Left renal pelvis (tissue), 4 donors: Measurements from ENCODE around the gene DIP2A. TPM values are rescaled to one million over a fixed set of nuclear protein-coding genes. Genes with fewer than 3 reads are reported as not detected.
"Not testable (repeated sequence)": the region's sequence is repeated elsewhere in the genome, so short reads cannot be mapped to it uniquely, and the experiment has no call there.

Experiments
- DNase-seq, 4 donors: peaks; one replicate each; pipeline ENCODE4 v3.0.0-alpha.2; 2013; ENCODE audit warnings: low read depth in 4 of 4, low spot score in 3 of 4
- polyA plus RNA-seq, 4 donors: library from polyadenylated mRNA; unstranded; fragments of 120-200 nt; gene quantifications; one replicate each; pipeline ENCODE4 v1.2.1, GENCODE V29; 2013; ENCODE audit not compliant: insufficient read length in 4 of 4

The DIP2A gene
- polyA plus RNA-seq, 4 donors = 24.3 to 49.8 (median 33.6) TPM

GRCh38 chr21:46553993-46554392, 95.3 kb downstream of the DIP2A start:
- DNase-seq = no peak

- no peak for DNase-seq
Observed at GRCh38 chr21:46554431-46555224, 95.9 kb downstream of the DIP2A start.

GRCh38 chr21:46555225-46555617, 96.5 kb downstream of the DIP2A start:
- no peak for DNase-seq

- DNase-seq = no peak
Observed at GRCh38 chr21:46555678-46556077, 97.0 kb downstream of the DIP2A start.

- no peak for DNase-seq
Observed at GRCh38 chr21:46556802-46557201, 98.1 kb downstream of the DIP2A start.

GRCh38 chr21:46557469-46557868, 98.8 kb downstream of the DIP2A start:
- DNase-seq = no peak

- no peak for DNase-seq
Observed at GRCh38 chr21:46557919-46558392, 99.3 kb downstream of the DIP2A start.

GRCh38 chr21:46559291-46559983, 100.7 kb downstream of the DIP2A start:
- peak; percentile 1 to 10 (median 4) for DNase-seq

GRCh38 chr21:46560568-46561444, 102.1 kb downstream of the DIP2A start:
- no peak for DNase-seq

- no peak for DNase-seq
Observed at GRCh38 chr21:46561445-46562090, 102.9 kb downstream of the DIP2A start.

- DNase-seq = no peak
Observed at GRCh38 chr21:46562472-46562871, 103.8 kb downstream of the DIP2A start.

GRCh38 chr21:46562964-46563607, 104.4 kb downstream of the DIP2A start:
- no peak for DNase-seq

GRCh38 chr21:46564391-46564790, 105.7 kb downstream of the DIP2A start:
- DNase-seq = no peak

GRCh38 chr21:46567348-46567747, 108.7 kb downstream of the DIP2A start:
- DNase-seq = no peak

- DNase-seq = no peak
Observed at GRCh38 chr21:46568562-46568961, 109.9 kb downstream of the DIP2A start.

GRCh38 chr21:46569081-46569480, 110.4 kb downstream of the DIP2A start:
- DNase-seq = no peak

GRCh38 chr21:46570119-46570518, 111.4 kb downstream of the DIP2A start:
- no peak for DNase-seq

GRCh38 chr21:46570631-46571030, 111.9 kb downstream of the DIP2A start:
- DNase-seq = no peak

- DNase-seq = no peak
Observed at GRCh38 chr21:46572850-46573249, 114.2 kb downstream of the DIP2A start.

- DNase-seq = not testable (repeated sequence)
Observed at GRCh38 chr21:46577786-46578185, 119.1 kb downstream of the DIP2A start.
